GM19023 (cell line): ENCODE measurements around the gene ALPP.
"Not testable (repeated sequence)": the region's sequence is repeated elsewhere in the genome, so short reads cannot be mapped to it uniquely, and the experiment has no call there.

Experiments used
- ATAC-seq: cut with Tn5 transposase; IDR thresholded peaks from one replicate; pipeline ENCODE4 v1.9.1; 2021; ENCODE audit warnings: mild to moderate bottlenecking, moderate library complexity; ENCODE audit not compliant: unreplicated experiment

The ALPP gene

DNA sequence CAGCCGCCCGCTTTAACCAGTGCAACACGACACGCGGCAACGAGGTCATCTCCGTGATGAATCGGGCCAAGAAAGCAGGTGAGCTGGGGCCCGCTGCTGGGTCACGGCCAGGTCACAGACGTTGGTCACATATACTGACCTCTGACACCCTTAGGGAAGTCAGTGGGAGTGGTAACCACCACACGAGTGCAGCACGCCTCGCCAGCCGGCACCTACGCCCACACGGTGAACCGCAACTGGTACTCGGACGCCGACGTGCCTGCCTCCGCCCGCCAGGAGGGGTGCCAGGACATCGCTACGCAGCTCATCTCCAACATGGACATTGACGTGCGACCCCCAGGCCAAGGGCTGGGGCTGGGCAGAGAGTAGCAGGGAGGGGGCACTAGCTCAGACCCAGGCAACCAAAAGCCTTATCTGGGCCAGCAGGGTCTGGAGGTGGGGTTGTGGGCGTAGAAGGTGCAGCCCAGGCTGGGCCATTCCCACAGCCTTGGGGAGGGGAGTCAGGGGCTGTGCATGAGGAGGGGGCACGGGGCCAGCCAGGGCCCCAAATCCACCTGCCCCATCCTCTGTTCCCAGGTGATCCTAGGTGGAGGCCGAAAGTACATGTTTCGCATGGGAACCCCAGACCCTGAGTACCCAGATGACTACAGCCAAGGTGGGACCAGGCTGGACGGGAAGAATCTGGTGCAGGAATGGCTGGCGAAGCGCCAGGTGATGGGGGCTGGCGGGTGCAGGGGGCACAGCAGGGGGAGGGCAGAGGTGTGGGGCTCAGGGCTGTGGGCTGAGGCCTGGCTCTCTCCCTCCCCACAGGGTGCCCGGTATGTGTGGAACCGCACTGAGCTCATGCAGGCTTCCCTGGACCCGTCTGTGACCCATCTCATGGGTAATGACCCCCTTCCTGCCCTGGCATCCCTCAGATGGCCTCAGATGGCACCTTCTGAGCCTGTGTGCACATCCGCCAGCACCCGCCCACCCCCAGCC, 1.3 kb downstream of the ALPP start:
- ATAC-seq, result not testable (repeated sequence)

DNA sequence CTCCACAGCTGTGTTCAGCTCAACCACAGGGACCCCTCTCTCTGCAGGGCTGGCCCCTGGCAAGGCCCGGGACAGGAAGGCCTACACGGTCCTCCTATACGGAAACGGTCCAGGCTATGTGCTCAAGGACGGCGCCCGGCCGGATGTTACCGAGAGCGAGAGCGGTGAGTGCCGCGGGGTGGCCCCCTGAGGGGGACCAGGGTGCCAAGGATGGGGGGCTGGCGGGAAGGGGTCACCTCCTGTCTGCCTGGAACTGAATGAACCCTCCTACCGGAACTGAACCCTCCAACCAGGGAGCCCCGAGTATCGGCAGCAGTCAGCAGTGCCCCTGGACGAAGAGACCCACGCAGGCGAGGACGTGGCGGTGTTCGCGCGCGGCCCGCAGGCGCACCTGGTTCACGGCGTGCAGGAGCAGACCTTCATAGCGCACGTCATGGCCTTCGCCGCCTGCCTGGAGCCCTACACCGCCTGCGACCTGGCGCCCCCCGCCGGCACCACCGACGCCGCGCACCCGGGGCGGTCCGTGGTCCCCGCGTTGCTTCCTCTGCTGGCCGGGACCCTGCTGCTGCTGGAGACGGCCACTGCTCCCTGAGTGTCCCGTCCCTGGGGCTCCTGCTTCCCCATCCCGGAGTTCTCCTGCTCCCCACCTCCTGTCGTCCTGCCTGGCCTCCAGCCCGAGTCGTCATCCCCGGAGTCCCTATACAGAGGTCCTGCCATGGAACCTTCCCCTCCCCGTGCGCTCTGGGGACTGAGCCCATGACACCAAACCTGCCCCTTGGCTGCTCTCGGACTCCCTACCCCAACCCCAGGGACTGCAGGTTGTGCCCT, 2.9 kb downstream of the ALPP start:
- ATAC-seq, result not testable (repeated sequence)

GRCh38 chr2:232382331-232383225, 4.0 kb downstream of the ALPP start:
- ATAC-seq, result no peak

DNA sequence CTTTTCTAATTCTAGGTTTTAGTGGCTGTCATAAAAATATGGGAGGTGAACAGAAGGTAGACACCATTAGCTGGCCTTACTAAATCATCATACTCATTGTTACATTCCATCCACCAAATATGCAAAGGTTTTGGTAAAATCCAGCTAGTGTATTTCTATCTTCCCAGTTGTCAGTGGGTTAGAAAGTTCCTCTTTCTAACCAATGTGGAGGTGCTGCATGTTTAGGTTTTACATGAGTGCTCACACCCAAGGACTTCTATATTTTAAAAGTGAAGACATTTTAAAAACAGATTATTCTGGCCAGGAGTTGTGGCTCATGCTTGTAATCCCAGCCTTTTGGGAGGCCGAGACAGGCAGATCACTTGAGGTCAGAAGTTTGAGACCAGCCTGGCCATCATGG, 5.9 kb downstream of the ALPP start:
- no peak for ATAC-seq

DNA sequence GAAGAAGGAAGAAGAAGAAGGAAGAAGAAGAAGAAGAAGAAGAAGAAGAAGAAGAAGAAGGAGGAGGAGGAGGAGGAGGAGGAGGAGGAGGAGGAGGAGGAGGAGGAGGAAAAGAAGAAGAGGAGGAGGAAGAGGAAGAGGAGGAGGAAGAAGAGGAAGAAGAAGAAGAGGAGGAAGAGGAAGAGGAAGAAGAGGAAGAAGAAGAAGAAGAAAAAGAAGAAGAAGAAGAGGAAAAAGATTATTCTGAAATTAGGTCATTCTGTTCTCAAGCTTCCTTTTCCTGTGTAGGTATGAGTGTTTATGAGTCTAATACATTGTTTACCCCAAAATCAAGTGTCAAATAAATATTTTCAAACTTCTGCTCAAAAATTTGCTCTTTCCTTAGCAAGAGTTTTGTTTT, 6.5 kb downstream of the ALPP start:
- ATAC-seq, result not testable (repeated sequence)

DNA sequence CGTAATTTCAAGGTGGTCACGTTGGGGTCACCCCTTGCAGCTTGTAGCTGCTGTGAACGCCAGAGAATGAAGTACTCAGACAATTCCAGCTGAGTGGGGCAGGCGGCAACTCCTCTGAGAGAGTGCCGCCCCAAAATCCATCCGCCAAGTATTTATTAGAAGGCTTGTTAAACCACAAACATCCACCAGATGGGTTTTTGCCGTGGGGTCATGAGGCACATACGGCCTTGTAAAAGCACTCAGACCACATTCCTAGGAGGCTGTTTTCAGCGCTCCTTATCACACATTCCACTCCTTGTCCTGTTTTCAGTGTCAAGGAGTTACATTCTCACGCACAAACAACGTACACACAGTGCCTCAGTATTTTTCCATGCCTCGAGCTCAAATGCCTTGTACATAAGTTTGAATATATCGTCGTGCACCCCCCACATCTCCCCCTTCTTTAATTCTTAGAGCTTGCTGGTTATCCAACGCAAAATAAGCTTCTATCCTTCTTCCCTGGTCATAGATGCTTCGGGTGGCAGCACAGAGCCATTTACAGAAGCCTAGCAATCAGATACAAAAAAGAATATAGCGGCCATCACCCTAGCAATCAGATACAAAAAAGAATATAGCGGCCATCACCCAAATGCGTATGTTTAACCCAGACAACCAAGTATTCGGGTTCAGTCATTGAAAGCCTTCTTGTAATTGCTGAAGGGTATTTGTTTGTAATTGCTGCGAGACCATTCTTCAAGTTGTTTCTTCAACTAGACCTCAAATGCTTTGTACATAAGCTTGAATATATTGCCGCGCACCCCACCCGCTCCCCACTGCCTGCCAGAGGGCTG, 7.3 kb downstream of the ALPP start:
- no peak for ATAC-seq

GRCh38 chr2:232386490-232386739, 7.9 kb downstream of the ALPP start:
- ATAC-seq, result no peak

- no peak for ATAC-seq
These were observed 8.3 kb downstream of the ALPP start for GRCh38 chr2:232386740-232387450.

DNA sequence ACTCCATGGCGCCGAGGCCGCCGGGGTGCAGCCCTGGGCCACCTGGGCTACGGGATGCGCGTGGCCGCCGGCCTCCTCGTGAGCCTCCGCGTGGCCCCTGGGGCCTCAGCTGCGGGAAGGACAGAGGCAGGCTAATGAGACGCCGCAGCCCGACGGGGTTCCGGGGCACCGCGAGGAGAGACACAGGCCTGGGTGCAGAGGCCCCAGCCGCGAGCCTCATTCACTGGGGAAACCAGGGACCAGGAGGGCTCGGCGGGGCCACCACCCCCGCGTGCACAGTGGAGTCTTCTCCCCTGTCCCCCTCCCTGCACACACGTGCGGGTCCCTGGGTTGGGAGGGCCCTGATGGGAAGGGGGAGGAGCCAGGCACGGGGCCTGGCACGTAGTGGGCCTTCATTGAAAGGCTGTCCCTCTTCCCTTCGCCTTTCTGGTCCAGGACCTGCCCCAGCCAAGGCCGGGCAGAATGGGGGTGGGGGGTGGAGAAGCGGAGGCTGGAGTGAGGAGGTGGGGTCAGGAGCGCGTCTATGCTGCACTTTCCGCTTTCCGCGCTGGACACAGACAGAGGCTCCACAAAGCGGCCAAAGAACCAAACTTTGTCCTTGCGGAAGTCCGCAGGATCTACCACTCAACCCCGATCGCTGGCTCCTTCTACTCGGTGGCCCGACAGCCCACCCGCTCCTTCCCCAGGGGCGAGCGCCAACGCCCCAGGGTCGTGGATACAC, 9.1 kb downstream of the ALPP start:
- ATAC-seq, result no peak

- ATAC-seq, result no peak
These were observed 9.9 kb downstream of the ALPP start for GRCh38 chr2:232388324-232388891.

DNA sequence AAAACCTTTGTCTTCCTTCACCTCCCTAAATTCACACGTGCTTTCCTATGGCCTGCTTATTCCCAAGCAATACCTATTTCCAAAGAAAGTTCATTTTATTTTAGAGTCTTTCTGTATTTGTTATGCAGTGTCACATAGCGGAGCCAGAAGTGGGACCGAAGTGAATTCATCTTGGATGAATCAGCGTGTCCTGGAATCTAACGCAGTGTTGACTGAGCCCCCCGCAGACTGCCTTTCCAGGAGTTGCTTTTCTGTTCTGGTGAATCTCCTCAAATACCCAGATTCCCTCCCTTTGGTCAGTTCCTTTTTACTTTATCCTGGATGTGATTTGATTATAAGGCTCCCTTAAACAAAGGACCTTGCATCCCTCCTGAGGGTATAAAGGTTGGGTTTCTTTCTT, 10.8 kb downstream of the ALPP start:
- no peak for ATAC-seq

DNA sequence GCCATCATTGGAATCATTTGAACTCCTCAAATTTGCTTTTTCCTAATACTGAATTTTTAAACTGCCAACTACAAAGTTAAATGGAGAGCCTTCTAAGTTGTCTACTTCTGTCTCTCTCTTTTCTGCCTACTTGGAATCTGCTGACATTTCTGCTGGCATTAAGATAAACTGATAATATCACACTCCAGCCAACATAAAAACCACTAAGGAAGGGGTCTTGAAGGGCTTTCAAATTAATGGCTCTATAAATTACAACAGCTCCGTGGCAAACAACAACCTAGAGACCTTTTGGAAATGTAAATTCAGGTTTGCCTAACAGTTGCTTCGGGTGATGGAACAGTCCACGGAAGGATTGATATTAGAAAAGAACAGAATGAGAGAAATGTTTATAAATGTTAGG, 12.1 kb downstream of the ALPP start:
- no peak for ATAC-seq

DNA sequence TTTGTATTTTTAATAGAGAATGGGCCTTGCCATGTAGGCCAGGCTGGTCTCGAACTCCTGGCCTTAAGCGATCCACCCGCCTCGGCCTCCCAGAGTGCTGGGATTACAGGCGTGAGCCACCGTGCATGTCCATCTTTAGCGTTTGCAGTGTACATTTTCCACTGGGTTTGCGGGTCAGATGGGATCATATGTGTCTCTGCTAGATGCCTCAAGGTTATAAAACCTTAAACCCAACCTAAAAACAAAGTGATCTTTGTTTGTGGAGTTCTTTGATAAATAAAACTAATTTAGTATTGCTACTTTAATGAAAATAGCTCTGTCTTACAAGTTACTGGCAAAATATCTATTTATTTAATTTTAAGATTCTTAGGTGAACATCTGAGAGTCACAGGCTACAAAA, 15.0 kb downstream of the ALPP start:
- ATAC-seq, result no peak

DNA sequence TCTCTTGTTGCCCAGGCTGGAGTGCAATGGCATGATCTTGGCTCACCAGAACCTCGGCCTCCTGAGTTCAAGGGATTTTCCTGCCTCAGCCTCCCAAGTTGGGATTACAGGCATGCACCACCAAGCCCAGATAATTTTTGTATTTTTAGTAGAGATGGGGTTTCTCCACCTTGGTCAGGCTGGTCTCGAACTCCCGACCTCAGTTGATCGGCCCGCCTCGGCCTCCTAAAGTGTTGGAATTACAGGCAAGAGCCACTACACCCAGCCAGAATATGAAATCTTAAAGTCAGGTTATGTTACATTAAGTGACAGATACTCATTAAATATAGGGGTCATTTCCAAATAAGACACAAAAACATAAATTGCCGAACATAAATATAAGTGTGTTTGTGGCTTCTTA, 15.9 kb downstream of the ALPP start:
- ATAC-seq, result not testable (repeated sequence)

GRCh38 chr2:232395586-232395985, 17.0 kb downstream of the ALPP start:
- ATAC-seq, result no peak

DNA sequence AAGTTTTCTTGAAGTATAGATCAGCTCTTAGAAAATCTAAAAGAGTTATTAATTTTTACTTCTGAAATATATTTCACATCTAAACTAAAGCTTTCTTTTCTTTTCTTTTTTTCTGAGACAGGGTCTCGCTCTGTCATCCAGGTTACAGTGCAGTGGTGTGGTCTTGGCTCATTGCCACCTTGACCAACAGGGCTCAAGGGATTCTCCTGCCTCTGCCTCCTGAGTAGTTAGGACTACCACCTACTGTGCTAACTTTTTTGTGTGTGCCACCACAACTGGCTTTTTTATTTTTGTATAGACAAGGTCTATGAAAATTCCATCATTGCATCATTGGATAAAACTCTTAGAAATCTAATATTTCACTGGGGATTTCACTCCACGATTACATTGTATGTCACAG, 18.1 kb downstream of the ALPP start:
- ATAC-seq, result no peak

GRCh38 chr2:232398293-232399034, 19.9 kb downstream of the ALPP start:
- no peak for ATAC-seq
